Suprapubic skin (tissue), 3 donors: ENCODE data around the gene SOX13.

Experiments used
- CTCF ChIP-seq, 2 donors: fragments of 200-600 bp in 1 of 2; fragments of 450-650 bp in 1 of 2; sonication (generic) in 1 of 2; IDR thresholded peaks; one replicate each; pipeline ENCODE4 v1.5.1; 2016 to 2019; ENCODE audit warnings: antibody characterized with exemption in 2 of 2, mild to moderate bottlenecking in 1 of 2, moderate library complexity in 1 of 2
- POLR2A ChIP-seq, 2 donors: fragments of 450-650 bp; IDR thresholded peaks; one replicate each; pipeline ENCODE4 v1.6.1; 2017; ENCODE audit warnings: antibody characterized with exemption in 2 of 2, mild to moderate bottlenecking in 2 of 2, moderate library complexity in 2 of 2

DNA sequence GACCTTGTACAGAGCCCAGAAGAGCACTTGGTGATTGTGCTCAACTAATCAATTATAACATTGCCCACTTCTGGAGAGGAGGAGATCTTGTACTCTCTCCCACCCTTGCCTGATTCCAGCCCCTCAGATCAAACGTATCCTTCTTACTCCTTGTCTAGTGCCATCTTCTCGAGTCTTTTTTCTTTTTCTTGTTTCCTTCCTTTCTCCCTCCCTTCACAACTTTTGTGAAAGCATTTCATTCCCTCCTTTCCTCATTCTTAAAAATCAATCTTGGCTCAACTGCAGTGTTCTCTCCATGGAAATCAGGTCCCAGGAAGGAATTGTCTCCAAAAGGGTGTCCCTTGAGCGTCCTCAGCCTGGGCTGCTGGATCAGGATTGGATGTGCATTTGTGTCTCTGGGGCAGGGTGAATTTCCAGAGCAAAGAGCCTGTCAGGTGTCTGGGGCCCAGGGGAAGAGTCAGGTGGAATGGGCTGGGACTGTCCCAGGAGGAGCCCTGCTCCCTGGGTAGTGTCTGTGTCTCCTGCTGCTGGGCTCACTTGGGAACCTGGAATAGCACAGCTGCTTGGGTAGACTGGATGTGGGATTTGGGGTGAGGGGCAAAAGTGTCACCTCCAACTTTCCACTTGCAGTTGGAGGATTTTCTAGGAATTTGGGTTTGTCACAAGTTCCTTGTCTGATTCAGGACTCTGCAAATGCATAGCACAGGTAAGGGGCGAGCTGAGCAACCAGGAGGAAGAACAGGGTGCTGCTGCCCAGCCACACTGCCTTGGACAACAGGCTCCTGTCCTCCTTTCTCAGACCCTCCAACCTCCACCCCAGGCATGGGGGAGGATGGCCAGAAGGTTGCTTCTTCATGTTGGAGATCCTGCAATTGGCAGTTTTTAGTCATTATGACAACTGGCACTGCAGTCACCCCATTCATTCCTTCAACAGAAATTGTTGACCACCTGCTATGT lies 3.3 kb downstream of the SOX13 start:
- no peak for TF ChIP-seq CTCF (IDR thresholded peaks at IDR 0.05)
- TF ChIP-seq POLR2A (IDR thresholded peaks at IDR 0.05): no peak
